Measurements from ENCODE around the gene EHMT1.

- TF ChIP-seq CTCF (conservative IDR thresholded peaks at IDR 0.05; ENCODE audit: low read length) (no peak), EZH2phosphoT487 (IDR thresholded peaks at IDR 0.05; ENCODE audit: borderline replicate concordance, low read depth, low read length) (no peak)
These were observed 133.6 kb downstream of the EHMT1 start for GRCh38 chr9:137752426-137752825.
